Activated CD4-positive, alpha-beta T cell treated with anti-CD3 and anti-CD28 coated beads for 48 hours (primary cell): Measurements from ENCODE around the gene PLXND1.

Experiments used
- DNase-seq: peaks from one replicate; pipeline ENCODE4 v3.0.0-alpha.2; 2020

The PLXND1 gene

GRCh38 chr3:129627350-129628168 is 21.1 kb upstream of the PLXND1 start:
- peak; percentile 77 for DNase-seq

GRCh38 chr3:129626744-129627349 is 20.4 kb upstream of the PLXND1 start:
- DNase-seq: peak; percentile 85

- DNase-seq: no peak
These were observed 18.8 kb upstream of the PLXND1 start for GRCh38 chr3:129625072-129625874.

GRCh38 chr3:129624347-129625071 is 18.0 kb upstream of the PLXND1 start:
- no peak for DNase-seq

- no peak for DNase-seq
These were observed 17.1 kb upstream of the PLXND1 start for GRCh38 chr3:129623447-129624118.

- DNase-seq: no peak
These were observed 16.5 kb upstream of the PLXND1 start for GRCh38 chr3:129622933-129623332.

GRCh38 chr3:129622226-129622874 is 15.9 kb upstream of the PLXND1 start:
- DNase-seq: no peak

- no peak for DNase-seq
These were observed 15.2 kb upstream of the PLXND1 start for GRCh38 chr3:129621626-129622225.

- DNase-seq: no peak
These were observed 14.5 kb upstream of the PLXND1 start for GRCh38 chr3:129620828-129621559.

GRCh38 chr3:129619726-129620162 is 13.3 kb upstream of the PLXND1 start:
- no peak for DNase-seq

- DNase-seq: no peak
These were observed 12.6 kb upstream of the PLXND1 start for GRCh38 chr3:129618901-129619671.

GRCh38 chr3:129618186-129618820 is 11.8 kb upstream of the PLXND1 start:
- no peak for DNase-seq

- no peak for DNase-seq
These were observed 11.1 kb upstream of the PLXND1 start for GRCh38 chr3:129617381-129618185.

GRCh38 chr3:129616713-129617112 is 10.2 kb upstream of the PLXND1 start:
- no peak for DNase-seq

GRCh38 chr3:129616291-129616690 is 9.8 kb upstream of the PLXND1 start:
- no peak for DNase-seq

- no peak for DNase-seq
These were observed 9.3 kb upstream of the PLXND1 start for GRCh38 chr3:129615751-129616281.

- DNase-seq: no peak
These were observed 8.5 kb upstream of the PLXND1 start for GRCh38 chr3:129614927-129615363.

GRCh38 chr3:129614435-129614834 is 8.0 kb upstream of the PLXND1 start:
- no peak for DNase-seq
